ENCODE results near the gene ARHGAP35. TPM values are rescaled to one million over a fixed set of nuclear protein-coding genes. Genes with fewer than 3 reads are reported as not detected.

The ARHGAP35 gene
- total and polyA plus RNA-seq, 2 experiments from 2014 or later: 13.6 to 57.7 TPM

DNA sequence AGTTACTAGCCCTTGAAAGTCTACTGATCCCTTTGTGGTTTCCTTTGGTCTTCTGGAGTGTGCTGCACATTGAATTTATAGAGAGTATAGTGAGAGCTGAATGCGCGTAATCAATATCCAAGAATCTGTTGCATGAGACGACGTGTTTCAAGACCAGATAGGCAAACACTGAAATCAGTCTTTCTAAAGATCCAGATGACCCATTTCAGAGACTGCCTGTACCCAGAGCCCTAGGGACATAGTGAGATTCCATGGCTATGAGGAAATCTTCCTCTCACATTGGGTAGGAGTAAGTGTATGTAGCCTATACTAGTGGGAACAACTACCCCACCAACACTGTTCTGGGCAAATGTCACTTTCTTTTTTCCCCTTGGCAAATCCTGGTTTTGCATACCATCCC, 48.6 kb downstream of the ARHGAP35 start (continued):
- TF ChIP-seq, protein P1, sequence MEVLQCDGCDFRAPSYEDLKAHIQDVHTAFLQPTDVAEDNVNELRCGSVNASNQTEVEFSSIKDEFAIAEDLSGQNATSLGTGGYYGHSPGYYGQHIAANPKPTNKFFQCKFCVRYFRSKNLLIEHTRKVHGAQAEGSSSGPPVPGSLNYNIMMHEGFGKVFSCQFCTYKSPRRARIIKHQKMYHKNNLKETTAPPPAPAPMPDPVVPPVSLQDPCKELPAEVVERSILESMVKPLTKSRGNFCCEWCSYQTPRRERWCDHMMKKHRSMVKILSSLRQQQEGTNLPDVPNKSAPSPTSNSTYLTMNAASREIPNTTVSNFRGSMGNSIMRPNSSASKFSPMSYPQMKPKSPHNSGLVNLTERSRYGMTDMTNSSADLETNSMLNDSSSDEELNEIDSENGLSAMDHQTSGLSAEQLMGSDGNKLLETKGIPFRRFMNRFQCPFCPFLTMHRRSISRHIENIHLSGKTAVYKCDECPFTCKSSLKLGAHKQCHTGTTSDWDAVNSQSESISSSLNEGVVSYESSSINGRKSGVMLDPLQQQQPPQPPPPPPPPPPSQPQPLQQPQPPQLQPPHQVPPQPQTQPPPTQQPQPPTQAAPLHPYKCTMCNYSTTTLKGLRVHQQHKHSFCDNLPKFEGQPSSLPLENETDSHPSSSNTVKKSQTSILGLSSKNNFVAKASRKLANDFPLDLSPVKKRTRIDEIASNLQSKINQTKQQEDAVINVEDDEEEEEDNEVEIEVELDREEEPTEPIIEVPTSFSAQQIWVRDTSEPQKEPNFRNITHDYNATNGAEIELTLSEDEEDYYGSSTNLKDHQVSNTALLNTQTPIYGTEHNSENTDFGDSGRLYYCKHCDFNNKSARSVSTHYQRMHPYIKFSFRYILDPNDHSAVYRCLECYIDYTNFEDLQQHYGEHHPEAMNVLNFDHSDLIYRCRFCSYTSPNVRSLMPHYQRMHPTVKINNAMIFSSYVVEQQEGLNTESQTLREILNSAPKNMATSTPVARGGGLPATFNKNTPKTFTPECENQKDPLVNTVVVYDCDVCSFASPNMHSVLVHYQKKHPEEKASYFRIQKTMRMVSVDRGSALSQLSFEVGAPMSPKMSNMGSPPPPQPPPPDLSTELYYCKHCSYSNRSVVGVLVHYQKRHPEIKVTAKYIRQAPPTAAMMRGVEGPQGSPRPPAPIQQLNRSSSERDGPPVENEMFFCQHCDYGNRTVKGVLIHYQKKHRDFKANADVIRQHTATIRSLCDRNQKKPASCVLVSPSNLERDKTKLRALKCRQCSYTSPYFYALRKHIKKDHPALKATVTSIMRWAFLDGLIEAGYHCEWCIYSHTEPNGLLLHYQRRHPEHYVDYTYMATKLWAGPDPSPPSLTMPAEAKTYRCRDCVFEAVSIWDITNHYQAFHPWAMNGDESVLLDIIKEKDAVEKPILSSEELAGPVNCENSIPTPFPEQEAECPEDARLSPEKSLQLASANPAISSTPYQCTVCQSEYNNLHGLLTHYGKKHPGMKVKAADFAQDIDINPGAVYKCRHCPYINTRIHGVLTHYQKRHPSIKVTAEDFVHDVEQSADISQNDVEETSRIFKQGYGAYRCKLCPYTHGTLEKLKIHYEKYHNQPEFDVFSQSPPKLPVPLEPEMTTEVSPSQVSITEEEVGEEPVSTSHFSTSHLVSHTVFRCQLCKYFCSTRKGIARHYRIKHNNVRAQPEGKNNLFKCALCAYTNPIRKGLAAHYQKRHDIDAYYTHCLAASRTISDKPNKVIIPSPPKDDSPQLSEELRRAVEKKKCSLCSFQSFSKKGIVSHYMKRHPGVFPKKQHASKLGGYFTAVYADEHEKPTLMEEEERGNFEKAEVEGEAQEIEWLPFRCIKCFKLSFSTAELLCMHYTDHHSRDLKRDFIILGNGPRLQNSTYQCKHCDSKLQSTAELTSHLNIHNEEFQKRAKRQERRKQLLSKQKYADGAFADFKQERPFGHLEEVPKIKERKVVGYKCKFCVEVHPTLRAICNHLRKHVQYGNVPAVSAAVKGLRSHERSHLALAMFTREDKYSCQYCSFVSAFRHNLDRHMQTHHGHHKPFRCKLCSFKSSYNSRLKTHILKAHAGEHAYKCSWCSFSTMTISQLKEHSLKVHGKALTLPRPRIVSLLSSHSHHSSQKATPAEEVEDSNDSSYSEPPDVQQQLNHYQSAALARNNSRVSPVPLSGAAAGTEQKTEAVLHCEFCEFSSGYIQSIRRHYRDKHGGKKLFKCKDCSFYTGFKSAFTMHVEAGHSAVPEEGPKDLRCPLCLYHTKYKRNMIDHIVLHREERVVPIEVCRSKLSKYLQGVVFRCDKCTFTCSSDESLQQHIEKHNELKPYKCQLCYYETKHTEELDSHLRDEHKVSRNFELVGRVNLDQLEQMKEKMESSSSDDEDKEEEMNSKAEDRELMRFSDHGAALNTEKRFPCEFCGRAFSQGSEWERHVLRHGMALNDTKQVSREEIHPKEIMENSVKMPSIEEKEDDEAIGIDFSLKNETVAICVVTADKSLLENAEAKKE (CRISPR knock-in tag; IDR thresholded peaks at IDR 0.05): no peak
- no peak for TF ChIP-seq CREB1 (CRISPR knock-in tag; IDR thresholded peaks at IDR 0.05; ENCODE audit: low read depth)
- TF ChIP-seq, protein P2, sequence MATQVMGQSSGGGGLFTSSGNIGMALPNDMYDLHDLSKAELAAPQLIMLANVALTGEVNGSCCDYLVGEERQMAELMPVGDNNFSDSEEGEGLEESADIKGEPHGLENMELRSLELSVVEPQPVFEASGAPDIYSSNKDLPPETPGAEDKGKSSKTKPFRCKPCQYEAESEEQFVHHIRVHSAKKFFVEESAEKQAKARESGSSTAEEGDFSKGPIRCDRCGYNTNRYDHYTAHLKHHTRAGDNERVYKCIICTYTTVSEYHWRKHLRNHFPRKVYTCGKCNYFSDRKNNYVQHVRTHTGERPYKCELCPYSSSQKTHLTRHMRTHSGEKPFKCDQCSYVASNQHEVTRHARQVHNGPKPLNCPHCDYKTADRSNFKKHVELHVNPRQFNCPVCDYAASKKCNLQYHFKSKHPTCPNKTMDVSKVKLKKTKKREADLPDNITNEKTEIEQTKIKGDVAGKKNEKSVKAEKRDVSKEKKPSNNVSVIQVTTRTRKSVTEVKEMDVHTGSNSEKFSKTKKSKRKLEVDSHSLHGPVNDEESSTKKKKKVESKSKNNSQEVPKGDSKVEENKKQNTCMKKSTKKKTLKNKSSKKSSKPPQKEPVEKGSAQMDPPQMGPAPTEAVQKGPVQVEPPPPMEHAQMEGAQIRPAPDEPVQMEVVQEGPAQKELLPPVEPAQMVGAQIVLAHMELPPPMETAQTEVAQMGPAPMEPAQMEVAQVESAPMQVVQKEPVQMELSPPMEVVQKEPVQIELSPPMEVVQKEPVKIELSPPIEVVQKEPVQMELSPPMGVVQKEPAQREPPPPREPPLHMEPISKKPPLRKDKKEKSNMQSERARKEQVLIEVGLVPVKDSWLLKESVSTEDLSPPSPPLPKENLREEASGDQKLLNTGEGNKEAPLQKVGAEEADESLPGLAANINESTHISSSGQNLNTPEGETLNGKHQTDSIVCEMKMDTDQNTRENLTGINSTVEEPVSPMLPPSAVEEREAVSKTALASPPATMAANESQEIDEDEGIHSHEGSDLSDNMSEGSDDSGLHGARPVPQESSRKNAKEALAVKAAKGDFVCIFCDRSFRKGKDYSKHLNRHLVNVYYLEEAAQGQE (IDR thresholded peaks at IDR 0.05; ENCODE audit: unreplicated experiment): no peak

Other genes with a start within 250 kb of the ARHGAP35 start
- not detected in 2 replicates for gene PTGIR, start 235.9 kb upstream of the ARHGAP35 start, total RNA-seq (2014; rRNA removed; shearing (Covaris generic))
- not detected in 2 replicates for gene PTGIR, start 235.9 kb upstream of the ARHGAP35 start, polyA plus RNA-seq (2016; fragmentation: Nextera tagmentation; extraction: Ambion mirVana)
- gene GNG8, start 224.8 kb upstream of the ARHGAP35 start, total RNA-seq (2014; rRNA removed; shearing (Covaris generic)): not detected in 2 replicates
- 5.7 and 5.9 TPM in 2 replicates for gene GNG8, start 224.8 kb upstream of the ARHGAP35 start, polyA plus RNA-seq (2016; fragmentation: Nextera tagmentation; extraction: Ambion mirVana)
- 1.2 and 2.6 TPM in 2 replicates for gene DACT3, start 199.8 kb upstream of the ARHGAP35 start, total RNA-seq (2014; rRNA removed; shearing (Covaris generic))
- gene DACT3, start 199.8 kb upstream of the ARHGAP35 start, polyA plus RNA-seq (2016; fragmentation: Nextera tagmentation; extraction: Ambion mirVana): 0.75 and 0.78 TPM in 2 replicates
- gene PRKD2, start 143.9 kb upstream of the ARHGAP35 start, total RNA-seq (2014; rRNA removed; shearing (Covaris generic)): 66.6 and 68.0 TPM in 2 replicates
- gene PRKD2, start 143.9 kb upstream of the ARHGAP35 start, polyA plus RNA-seq (2016; fragmentation: Nextera tagmentation; extraction: Ambion mirVana): 53.8 and 53.9 TPM in 2 replicates
- 25.5 and 31.9 TPM in 2 replicates for gene FKRP, start 114.9 kb upstream of the ARHGAP35 start, total RNA-seq (2014; rRNA removed; shearing (Covaris generic))
- gene FKRP, start 114.9 kb upstream of the ARHGAP35 start, polyA plus RNA-seq (2016; fragmentation: Nextera tagmentation; extraction: Ambion mirVana): 8.9 and 11.5 TPM in 2 replicates
- gene STRN4, start 114.5 kb upstream of the ARHGAP35 start, total RNA-seq (2014; rRNA removed; shearing (Covaris generic)): 131 and 140 TPM in 2 replicates
- 58.0 and 62.1 TPM in 2 replicates for gene STRN4, start 114.5 kb upstream of the ARHGAP35 start, polyA plus RNA-seq (2016; fragmentation: Nextera tagmentation; extraction: Ambion mirVana)
- 249 and 272 TPM in 2 replicates for gene SLC1A5, start 72.4 kb upstream of the ARHGAP35 start, total RNA-seq (2014; rRNA removed; shearing (Covaris generic))
- gene SLC1A5, start 72.4 kb upstream of the ARHGAP35 start, polyA plus RNA-seq (2016; fragmentation: Nextera tagmentation; extraction: Ambion mirVana): 103 and 109 TPM in 2 replicates
- 115 and 140 TPM in 2 replicates for gene AP2S1, start 10.2 kb upstream of the ARHGAP35 start, total RNA-seq (2014; rRNA removed; shearing (Covaris generic))
- gene AP2S1, start 10.2 kb upstream of the ARHGAP35 start, polyA plus RNA-seq (2016; fragmentation: Nextera tagmentation; extraction: Ambion mirVana): 278 and 299 TPM in 2 replicates
- gene NPAS1, start 158.8 kb downstream of the ARHGAP35 start, total RNA-seq (2014; rRNA removed; shearing (Covaris generic)): 5.0 and 5.6 TPM in 2 replicates
- 9.7 and 9.8 TPM in 2 replicates for gene NPAS1, start 158.8 kb downstream of the ARHGAP35 start, polyA plus RNA-seq (2016; fragmentation: Nextera tagmentation; extraction: Ambion mirVana)
- 53.0 and 60.4 TPM in 2 replicates for gene TMEM160, start 187.6 kb downstream of the ARHGAP35 start, total RNA-seq (2014; rRNA removed; shearing (Covaris generic))
- gene TMEM160, start 187.6 kb downstream of the ARHGAP35 start, polyA plus RNA-seq (2016; fragmentation: Nextera tagmentation; extraction: Ambion mirVana): 251 and 255 TPM in 2 replicates